RWPE1 (cell line): ENCODE results near the gene ARID1B.

ENCODE experiments used
- CTCF ChIA-PET: fragments of 350-600 bp; sonication (Branson Sonifier 250); formaldehyde crosslinking; extraction: SDS; loops from one replicate; lab custom pipeline; 2021; lab: Yijun Ruan, JAX
- POLR2A ChIA-PET: fragments of 400-600 bp; formaldehyde crosslinking; extraction: SDS; loops from one replicate; lab custom pipeline; 2020; ENCODE audit warnings: antibody characterized with exemption; ENCODE audit not compliant: low non-redundant PET; lab: Yijun Ruan, JAX
- DNase-seq: peaks from one replicate; pipeline ENCODE4 v3.0.0; 2012; ENCODE audit warnings: low spot score
- H3K27ac ChIP-seq: fragments of 450-650 bp; 2 replicates; pipeline ENCODE4 v1.5.1; 2017
- CTCF ChIP-seq: fragments of 450-650 bp; conservative IDR thresholded peaks from 2 replicates; pipeline ENCODE4 v1.5.1; 2017; ENCODE audit warnings: low read depth, mild to moderate bottlenecking

ARID1B gene

GRCh38 chr6:157019115-157019641 lies 242.0 kb downstream of the ARID1B start:
- no peak overlapping the region for H3K27ac ChIP-seq
- DNase-seq = no peak
- ChIA-PET POLR2A (no interaction called here), CTCF (interaction anchor here (0.8 kb wide), 1 partner anchor 63 kb away, joined by 3 read pairs; no protein-coding TSS in a partner anchor)
- TF ChIP-seq CTCF = no peak

GRCh38 chr6:157019733-157020132 lies 242.6 kb downstream of the ARID1B start:
- H3K27ac ChIP-seq = no peak overlapping the region
- ChIA-PET CTCF (interaction anchor here (0.8 kb wide), 1 partner anchor 63 kb away, joined by 3 read pairs; no protein-coding TSS in a partner anchor), POLR2A (interaction anchor here (1.7 kb wide), 1 partner anchor 30 kb away, joined by 3 read pairs; no protein-coding TSS in a partner anchor)
- TF ChIP-seq CTCF = no peak
- no peak for DNase-seq

GRCh38 chr6:157020398-157020797 lies 243.2 kb downstream of the ARID1B start:
- no peak for TF ChIP-seq CTCF
- DNase-seq = no peak
- peak overlapping the region; percentile 100 for H3K27ac ChIP-seq
- ChIA-PET CTCF (no interaction called here), POLR2A (interaction anchor here (1.7 kb wide), 1 partner anchor 31 kb away, joined by 3 read pairs; no protein-coding TSS in a partner anchor)

GRCh38 chr6:157020881-157021343 lies 243.7 kb downstream of the ARID1B start:
- POLR2A ChIA-PET = interaction anchor here (1.7 kb wide), 1 partner anchor 32 kb away, joined by 3 read pairs; no protein-coding TSS in a partner anchor
- DNase-seq = peak; percentile 65
- TF ChIP-seq CTCF = no peak
- CTCF ChIA-PET = interaction anchor here (0.6 kb wide), 3 partner anchors 159 to 303 kb away, joined by 3 to 5 read pairs (median 3); no protein-coding TSS in a partner anchor
- peak overlapping the region; percentile 100 for H3K27ac ChIP-seq

- ChIA-PET CTCF (interaction anchor here (0.6 to 0.9 kb wide), 8 partner anchors 159 to 457 kb away, joined by 3 to 6 read pairs (median 4); no protein-coding TSS in a partner anchor), POLR2A (interaction anchor here (1.7 kb wide), 1 partner anchor 32 kb away, joined by 3 read pairs; no protein-coding TSS in a partner anchor)
- peak; percentile 33 for TF ChIP-seq CTCF
- DNase-seq = peak; percentile 80
- peak overlapping the region; percentile 100 for H3K27ac ChIP-seq
Observed at GRCh38 chr6:157021344-157021992, 244.3 kb downstream of the ARID1B start.

- ChIA-PET CTCF (interaction anchor here (0.6 to 0.9 kb wide), 5 partner anchors 231 to 457 kb away, joined by 3 to 6 read pairs (median 4); no protein-coding TSS in a partner anchor), POLR2A (no interaction called here)
- peak overlapping the region; percentile 100 for H3K27ac ChIP-seq
- DNase-seq = peak; percentile 96
- no peak for TF ChIP-seq CTCF
Observed at GRCh38 chr6:157021993-157022740, 245.0 kb downstream of the ARID1B start.
